ENCODE data around the gene MRAP. TPM values are rescaled to one million over a fixed set of nuclear protein-coding genes. Genes with fewer than 3 reads are reported as not detected.
A peak's percentile ranks its signal among the peaks of the same experiment; 100 is the strongest.

Gene MRAP
- total and polyA plus RNA-seq, 3 experiments from 2014 or later, result not detected

DNA sequence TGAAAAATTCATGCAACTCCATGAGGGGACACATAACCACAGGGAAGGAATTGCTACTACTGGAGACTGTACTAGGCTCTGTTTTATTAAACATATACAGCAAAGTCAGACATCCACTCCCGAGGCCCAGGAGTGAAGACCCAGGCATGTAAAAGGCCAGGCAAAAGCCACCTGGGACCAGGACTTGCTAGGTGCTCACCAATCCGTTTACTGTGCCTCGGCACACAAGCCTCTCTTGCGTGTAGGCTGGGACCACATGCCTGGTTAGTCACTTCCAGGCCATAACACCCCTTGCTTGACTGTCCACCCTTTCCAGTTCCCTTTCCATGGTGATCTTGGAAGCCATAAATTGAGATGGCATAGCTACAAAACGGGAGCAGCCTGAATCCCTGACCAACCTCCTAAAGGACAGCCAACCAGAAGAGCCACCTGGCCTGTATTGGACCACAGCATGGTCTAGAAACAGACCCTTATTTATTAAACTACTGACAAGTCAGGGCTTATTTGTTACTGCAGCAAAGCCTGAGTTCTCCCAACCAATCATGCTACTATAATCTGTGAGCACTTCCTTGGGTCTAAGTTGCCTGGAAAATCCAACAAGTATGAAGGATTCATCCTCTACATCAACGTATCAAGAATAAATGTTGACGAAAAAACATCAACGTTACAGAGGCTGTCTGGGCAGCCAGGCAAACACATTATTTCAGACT is 54.5 kb downstream of the MRAP start:
- H3K36me3 Mint-ChIP-seq, result peaks cover 23 to 97% (median 28%) of the 10 kb centered on the region in 3 donors
- no peak for DNase-seq
- H3K4me1 Mint-ChIP-seq, result peaks cover 0 to 5% (median 5%) of the 10 kb centered on the region in 3 donors
- Histone ChIP-seq H3K27me3 (ENCODE audit: insufficient read depth, low read length, poor library complexity, severe bottlenecking) (no peaks in the 10 kb centered on the region), H3K9me3 (ENCODE audit: low read length) (no peaks in the 10 kb centered on the region), H3K27ac (ENCODE audit: low read depth, low read length) (no peak overlapping the region), H3K4me1 (ENCODE audit: insufficient read depth, low read length) (no peaks in the 10 kb centered on the region), H3K36me3 (ENCODE audit: insufficient read depth, low read length) (peaks cover 63% of the 10 kb centered on the region), H3K4me3 (ENCODE audit: low read length) (no peak overlapping the region)
- ChIA-PET POLR2A (no interaction called here), CTCF (interaction anchor here (1.3 kb wide), 1 partner anchor 15 kb away, joined by 3 read pairs; no protein-coding TSS in a partner anchor)
- no peaks in the 10 kb centered on the region for H3K27me3 Mint-ChIP-seq
- H3K9me3 Mint-ChIP-seq, result no peaks in the 10 kb centered on the region
- no peak overlapping the region for H3K4me3 Mint-ChIP-seq
- H3K27ac Mint-ChIP-seq, result no peak overlapping the region

DNA sequence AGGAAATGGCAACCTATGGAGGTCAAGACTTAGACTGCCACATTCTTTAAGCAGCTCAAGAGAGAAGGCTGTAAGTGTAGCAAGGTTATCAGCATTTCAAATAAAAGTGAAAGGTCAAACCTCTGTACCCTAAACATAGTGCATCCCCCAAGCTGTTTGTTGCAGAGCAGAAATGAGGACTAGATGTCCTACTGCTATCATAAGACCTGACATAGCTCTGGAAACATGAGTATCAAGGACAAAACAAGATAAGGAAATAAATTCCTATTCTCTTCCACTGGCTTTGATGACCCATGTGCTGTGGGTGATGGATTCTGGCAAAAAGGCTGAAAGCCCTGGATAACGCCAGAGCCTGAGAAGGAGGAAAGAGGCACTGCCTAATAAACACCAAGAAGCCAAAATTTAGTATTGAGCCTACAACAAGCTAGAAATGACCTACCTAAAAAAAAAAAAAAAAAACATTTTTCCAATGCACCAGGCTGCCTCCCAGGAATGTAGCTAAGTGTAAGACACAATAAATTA is 58.3 kb downstream of the MRAP start:
- Mint-ChIP-seq H3K27ac (peak overlapping the region in 1 of 8 donors; percentile 10), H3K27me3 (no peaks in the 10 kb centered on the region), H3K9me3 (no peaks in the 10 kb centered on the region), H3K36me3 (peaks cover 11 to 97% (median 32%) of the 10 kb centered on the region in 3 donors), H3K4me3 (no peak overlapping the region), H3K4me1 (no peaks in the 10 kb centered on the region)
- Histone ChIP-seq H3K4me3 (ENCODE audit: low read length) (no peak overlapping the region), H3K9me3 (ENCODE audit: low read length) (no peaks in the 10 kb centered on the region), H3K36me3 (ENCODE audit: insufficient read depth, low read length) (peaks cover 63% of the 10 kb centered on the region), H3K27me3 (ENCODE audit: insufficient read depth, low read length, poor library complexity, severe bottlenecking) (no peaks in the 10 kb centered on the region), H3K4me1 (ENCODE audit: insufficient read depth, low read length) (no peaks in the 10 kb centered on the region), H3K27ac (ENCODE audit: low read depth, low read length) (no peak overlapping the region)
- ChIA-PET CTCF (no interaction called here), POLR2A (no interaction called here)
- no peak for DNase-seq

DNA sequence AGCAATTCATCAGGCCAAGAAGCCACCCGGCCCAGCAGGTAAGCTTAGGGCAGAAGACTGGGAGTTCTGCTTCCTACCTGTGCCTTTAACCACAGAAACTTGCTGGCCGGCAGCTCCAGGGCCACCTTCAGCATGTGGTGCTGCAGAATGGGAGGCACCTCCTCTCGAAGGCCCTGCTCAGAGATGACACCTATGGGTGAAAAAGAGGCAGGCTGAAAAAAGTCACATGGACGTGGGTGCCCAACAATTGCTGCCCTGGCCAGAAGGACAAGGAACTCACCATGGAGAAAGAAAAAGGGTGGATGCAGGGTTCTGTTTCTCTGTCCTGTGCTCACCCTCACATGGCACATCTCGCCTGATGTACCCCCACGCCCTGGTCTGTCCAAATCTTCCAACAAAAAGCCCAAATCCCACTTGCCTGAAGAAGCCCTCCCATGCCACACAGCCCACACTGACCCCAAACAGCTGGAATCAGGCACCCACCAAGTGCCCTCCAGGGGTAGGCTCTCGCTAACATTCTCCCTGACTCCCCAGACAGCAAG is 61.1 kb downstream of the MRAP start:
- CTCF ChIA-PET, result no interaction called here
- Mint-ChIP-seq H3K27me3 (no peaks in the 10 kb centered on the region), H3K4me1 (no peaks in the 10 kb centered on the region), H3K4me3 (no peak overlapping the region), H3K36me3 (peaks cover 4 to 97% (median 21%) of the 10 kb centered on the region in 3 donors), H3K27ac (no peak overlapping the region), H3K9me3 (no peaks in the 10 kb centered on the region)
- Histone ChIP-seq H3K9me3 (ENCODE audit: low read length) (no peaks in the 10 kb centered on the region), H3K27me3 (ENCODE audit: insufficient read depth, low read length, poor library complexity, severe bottlenecking) (no peaks in the 10 kb centered on the region), H3K36me3 (ENCODE audit: insufficient read depth, low read length) (peaks cover 50% of the 10 kb centered on the region), H3K27ac (ENCODE audit: low read depth, low read length) (no peak overlapping the region), H3K4me3 (ENCODE audit: low read length) (no peak overlapping the region), H3K4me1 (ENCODE audit: insufficient read depth, low read length) (no peaks in the 10 kb centered on the region)
- no peak for DNase-seq
- POLR2A ChIA-PET, result no interaction called here

DNA sequence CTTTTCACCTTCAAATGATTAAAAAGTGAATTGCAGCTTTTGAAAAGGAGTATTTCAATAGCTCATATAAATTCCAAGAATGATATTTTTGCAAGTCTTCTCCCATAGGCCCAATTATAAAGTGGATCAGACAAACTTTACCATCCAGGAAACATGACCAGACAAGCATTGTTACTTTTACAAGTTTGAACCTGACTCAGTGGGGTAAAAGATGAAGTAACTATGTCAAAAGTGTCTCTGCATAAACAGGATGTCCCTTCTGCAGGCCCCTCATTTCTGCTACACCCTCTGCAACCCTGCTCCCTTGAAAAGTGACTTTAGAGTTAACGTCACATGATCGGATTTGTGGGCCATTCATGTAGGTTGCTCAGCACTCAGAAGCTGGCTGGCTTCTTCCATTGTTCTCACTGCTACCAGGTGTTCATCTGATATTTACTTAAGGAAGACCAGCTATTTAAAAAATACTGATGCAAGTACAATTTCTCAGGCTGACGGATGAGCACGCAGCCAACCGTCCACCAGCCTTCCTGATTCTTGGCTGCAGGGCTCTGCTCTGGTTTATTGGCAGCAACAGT is 61.8 kb downstream of the MRAP start:
- ChIA-PET POLR2A (interaction anchor here (0.6 kb wide), 1 partner anchor 36 kb away, joined by 3 read pairs; no protein-coding TSS in a partner anchor), CTCF (interaction anchor here (1.5 kb wide), 1 partner anchor 43 kb away, joined by 3 read pairs; no protein-coding TSS in a partner anchor)
- H3K4me3 ChIP-seq (ENCODE audit: low read length), result no peak overlapping the region
- H3K27me3 Mint-ChIP-seq, result no peaks in the 10 kb centered on the region
- no peak overlapping the region for H3K27ac ChIP-seq (ENCODE audit: low read depth, low read length)
- H3K4me3 Mint-ChIP-seq, result peak overlapping the region in 1 of 7 donors; percentile 44
- no peaks in the 10 kb centered on the region for H3K4me1 ChIP-seq (ENCODE audit: insufficient read depth, low read length)
- H3K27ac Mint-ChIP-seq, result peak overlapping the region in 1 of 8 donors; percentile 60
- no peaks in the 10 kb centered on the region for H3K4me1 Mint-ChIP-seq
- H3K9me3 Mint-ChIP-seq, result no peaks in the 10 kb centered on the region
- H3K36me3 ChIP-seq (ENCODE audit: insufficient read depth, low read length), result peaks cover 48% of the 10 kb centered on the region
- H3K36me3 Mint-ChIP-seq, result peaks cover 4 to 95% (median 17%) of the 10 kb centered on the region in 3 donors
- H3K9me3 ChIP-seq (ENCODE audit: low read length), result no peaks in the 10 kb centered on the region
- no peaks in the 10 kb centered on the region for H3K27me3 ChIP-seq (ENCODE audit: insufficient read depth, low read length, poor library complexity, severe bottlenecking)
- DNase-seq, result no peak

Other genes with a start within 250 kb of the MRAP start
- 10 to 100 TPM; 27.6 to 29.7 TPM for gene MIS18A, start 19.8 kb upstream of the MRAP start, total RNA-seq
- 10.7 TPM for gene MIS18A, start 19.8 kb upstream of the MRAP start, polyA plus RNA-seq
- gene URB1, start 94.2 kb downstream of the MRAP start, total RNA-seq, result 10 to 100 TPM; 38.9 to 39.8 TPM
- gene URB1, start 94.2 kb downstream of the MRAP start, polyA plus RNA-seq, result 3.9 TPM
- gene EVA1C, start 113.9 kb downstream of the MRAP start, total RNA-seq, result 10 to 100 TPM; 13.4 to 16.2 TPM
- 25.8 TPM for gene EVA1C, start 113.9 kb downstream of the MRAP start, polyA plus RNA-seq